GM12865 (cell line): ENCODE data around the gene IL1RAPL2.
A peak's percentile ranks its signal among the peaks of the same experiment; 100 is the strongest.

Experiments
- DNase-seq: peaks from one replicate; pipeline ENCODE4 v3.0.0; 2010; ENCODE audit warnings: low read depth
- H3K4me3 ChIP-seq: 2 replicates; pipeline ENCODE4 v1.5.1; 2011; ENCODE audit warnings: mild to moderate bottlenecking, low read depth, low read length, control low read depth
- TF ChIP-seq, protein P1 (sequence below): IDR thresholded peaks from 2 replicates; pipeline ENCODE4 v1.5.1; 2011; ENCODE audit warnings: low read length, control low read depth, low read depth, inconsistent platforms; ENCODE audit not compliant: insufficient read depth; ENCODE audit errors: missing control alignments

IL1RAPL2 gene

DNA sequence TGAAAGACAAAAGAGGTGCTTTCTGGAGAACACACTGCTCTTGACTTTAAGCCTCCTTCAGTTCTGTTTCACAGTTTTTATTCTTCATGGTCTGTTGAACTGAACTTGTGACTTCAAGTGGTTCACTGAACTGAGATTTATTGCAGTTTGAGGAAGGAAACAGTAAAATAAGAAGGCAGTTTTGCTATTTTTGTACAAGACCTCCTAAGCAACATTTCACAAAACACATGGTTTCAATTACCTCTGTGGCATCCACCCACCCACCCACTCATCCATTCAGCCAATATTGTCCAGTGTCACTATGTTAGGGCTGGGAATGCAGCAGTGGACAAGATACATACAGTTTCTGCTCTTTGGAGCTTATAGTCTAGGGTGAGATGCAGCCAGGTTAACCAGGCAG is 131.3 kb downstream of the IL1RAPL2 start:
- no peak overlapping the region for H3K4me3 ChIP-seq
- TF ChIP-seq, protein P1, sequence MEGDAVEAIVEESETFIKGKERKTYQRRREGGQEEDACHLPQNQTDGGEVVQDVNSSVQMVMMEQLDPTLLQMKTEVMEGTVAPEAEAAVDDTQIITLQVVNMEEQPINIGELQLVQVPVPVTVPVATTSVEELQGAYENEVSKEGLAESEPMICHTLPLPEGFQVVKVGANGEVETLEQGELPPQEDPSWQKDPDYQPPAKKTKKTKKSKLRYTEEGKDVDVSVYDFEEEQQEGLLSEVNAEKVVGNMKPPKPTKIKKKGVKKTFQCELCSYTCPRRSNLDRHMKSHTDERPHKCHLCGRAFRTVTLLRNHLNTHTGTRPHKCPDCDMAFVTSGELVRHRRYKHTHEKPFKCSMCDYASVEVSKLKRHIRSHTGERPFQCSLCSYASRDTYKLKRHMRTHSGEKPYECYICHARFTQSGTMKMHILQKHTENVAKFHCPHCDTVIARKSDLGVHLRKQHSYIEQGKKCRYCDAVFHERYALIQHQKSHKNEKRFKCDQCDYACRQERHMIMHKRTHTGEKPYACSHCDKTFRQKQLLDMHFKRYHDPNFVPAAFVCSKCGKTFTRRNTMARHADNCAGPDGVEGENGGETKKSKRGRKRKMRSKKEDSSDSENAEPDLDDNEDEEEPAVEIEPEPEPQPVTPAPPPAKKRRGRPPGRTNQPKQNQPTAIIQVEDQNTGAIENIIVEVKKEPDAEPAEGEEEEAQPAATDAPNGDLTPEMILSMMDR = no peak
- peak; percentile 3 for DNase-seq

GRCh38 chrX:104707042-104707441 is 141.0 kb downstream of the IL1RAPL2 start:
- H3K4me3 ChIP-seq = no peak overlapping the region
- no peak for DNase-seq
- TF ChIP-seq, protein P1 = no peak

DNA sequence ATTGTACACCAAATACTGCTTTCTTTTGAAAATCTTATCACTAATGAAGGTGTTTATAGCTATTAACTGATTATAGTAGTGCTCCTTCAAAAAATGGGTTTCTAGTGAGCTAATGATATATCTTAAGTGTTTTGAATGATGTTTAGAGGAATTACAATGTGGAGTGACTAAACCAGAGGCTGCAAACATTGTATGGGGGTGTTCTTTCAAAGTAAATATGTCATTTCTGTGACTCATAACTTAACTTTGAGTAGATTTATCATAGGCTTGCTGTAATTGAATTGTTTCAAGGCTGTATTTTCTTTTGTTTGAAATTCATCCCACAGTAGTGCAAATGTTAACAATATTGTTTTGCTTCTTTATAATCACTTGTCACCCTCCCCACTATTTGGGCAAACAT is 141.6 kb downstream of the IL1RAPL2 start:
- no peak for DNase-seq
- TF ChIP-seq, protein P1 = no peak
- no peak overlapping the region for H3K4me3 ChIP-seq

DNA sequence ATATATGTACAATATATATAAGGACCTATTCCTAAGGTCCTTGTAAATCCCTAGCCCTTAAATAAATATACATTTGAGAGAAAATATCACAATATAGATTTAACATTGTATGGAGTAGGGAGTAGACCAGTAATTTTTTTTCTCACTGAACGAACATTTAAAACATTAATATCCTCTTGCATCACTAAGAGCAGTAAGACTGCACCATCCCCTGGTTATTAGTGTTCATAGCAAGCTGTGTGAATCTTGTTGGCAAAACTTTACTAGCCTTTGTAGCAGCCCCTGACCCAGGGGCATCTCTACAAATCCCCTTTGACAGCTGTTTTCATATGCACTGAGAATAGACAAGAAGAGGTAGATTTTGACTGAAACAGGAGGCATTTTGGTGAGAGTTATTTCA is 146.5 kb downstream of the IL1RAPL2 start:
- TF ChIP-seq, protein P1 = no peak
- H3K4me3 ChIP-seq = no peak overlapping the region
- DNase-seq = no peak

- no peak overlapping the region for H3K4me3 ChIP-seq
Measured at GRCh38 chrX:104721854-104722253, 155.9 kb downstream of the IL1RAPL2 start.

DNA sequence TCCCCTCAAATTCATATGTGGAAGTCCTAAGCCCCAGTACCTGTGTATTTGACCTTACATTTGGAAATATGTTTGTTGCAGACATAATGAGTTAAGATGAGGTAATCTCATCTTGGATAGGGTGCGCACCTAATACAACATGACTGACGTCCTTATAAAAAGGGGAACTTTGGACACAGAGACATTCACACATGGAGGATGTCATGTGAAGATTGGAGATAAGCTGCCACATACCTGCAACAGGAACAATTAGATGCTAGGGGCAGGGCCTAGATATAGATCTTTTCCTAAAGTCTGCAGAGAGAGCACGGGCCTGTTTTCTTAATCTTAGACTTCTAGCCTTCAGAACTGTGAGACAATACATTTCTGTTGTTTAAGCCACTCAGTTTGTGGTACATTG is 162.5 kb downstream of the IL1RAPL2 start:
- no peak for DNase-seq
- no peak overlapping the region for H3K4me3 ChIP-seq
- TF ChIP-seq, protein P1 = no peak

More at GRCh38 chrX:104721854-104722253, 155.9 kb downstream of the IL1RAPL2 start:
- no peak for DNase-seq
- TF ChIP-seq, protein P1 = no peak

- no peak overlapping the region for H3K4me3 ChIP-seq
- no peak for DNase-seq
- TF ChIP-seq, protein P1 = no peak
Measured at GRCh38 chrX:104742355-104742754, 176.4 kb downstream of the IL1RAPL2 start.
